HG02884 (cell line): ENCODE data around the gene DHX34.
"Not testable (repeated sequence)": the region's sequence is repeated elsewhere in the genome, so short reads cannot be mapped to it uniquely, and the experiment has no call there.

Source experiments
- ATAC-seq: cut with Tn5 transposase; IDR thresholded peaks from one replicate; pipeline ENCODE4 v1.9.1; 2021; ENCODE audit warnings: mild to moderate bottlenecking, moderate library complexity; ENCODE audit not compliant: unreplicated experiment

The DHX34 gene

GRCh38 chr19:47384533-47384932 lies 35.4 kb downstream of the DHX34 start:
- not testable (repeated sequence) for ATAC-seq

DNA sequence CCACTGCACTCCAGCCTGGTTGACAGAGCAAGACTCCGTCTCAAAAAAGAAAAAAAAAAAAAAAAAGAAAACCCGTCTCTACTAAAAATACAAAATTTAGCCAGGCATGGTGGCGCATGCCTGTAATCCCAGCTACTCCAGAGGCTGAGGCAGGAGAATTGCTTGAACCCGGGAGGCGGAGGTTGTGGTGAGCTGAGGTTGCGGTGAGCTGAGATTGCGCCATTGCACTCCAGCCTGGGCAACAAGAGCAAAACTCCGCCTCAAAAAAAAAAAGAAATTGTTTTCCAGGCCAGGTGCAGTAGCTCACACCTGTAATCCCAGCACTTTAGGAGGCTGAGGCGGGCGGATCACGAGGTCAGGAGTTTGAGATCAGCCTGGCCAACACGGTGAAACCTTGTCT lies 37.5 kb downstream of the DHX34 start:
- ATAC-seq, result not testable (repeated sequence)

DNA sequence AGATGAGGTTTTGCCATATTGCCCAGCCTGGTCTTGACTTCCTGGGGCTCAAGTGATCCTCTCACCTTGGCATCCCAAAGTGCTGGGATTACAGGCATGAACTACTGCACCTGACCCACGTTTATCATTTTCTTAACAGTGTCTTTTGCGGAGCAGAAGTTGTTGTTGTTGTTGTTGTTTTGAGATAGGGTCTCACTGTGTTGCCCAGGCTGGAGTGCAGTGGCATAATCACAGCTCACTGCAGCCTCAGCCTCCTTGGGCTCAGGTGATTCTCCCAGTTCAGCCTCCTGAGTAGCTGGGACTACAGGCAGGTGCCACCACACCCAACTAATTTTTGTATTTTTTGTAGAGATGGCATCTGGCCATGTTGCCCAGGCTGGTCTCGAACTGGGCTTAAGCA lies 38.5 kb downstream of the DHX34 start:
- ATAC-seq, result not testable (repeated sequence)

- ATAC-seq, result not testable (repeated sequence)
Measured at GRCh38 chr19:47388721-47389120, 39.6 kb downstream of the DHX34 start.

GRCh38 chr19:47389150-47389556 lies 40.0 kb downstream of the DHX34 start:
- ATAC-seq, result no peak

- no peak for ATAC-seq
Measured at GRCh38 chr19:47390533-47391488, 41.7 kb downstream of the DHX34 start.

DNA sequence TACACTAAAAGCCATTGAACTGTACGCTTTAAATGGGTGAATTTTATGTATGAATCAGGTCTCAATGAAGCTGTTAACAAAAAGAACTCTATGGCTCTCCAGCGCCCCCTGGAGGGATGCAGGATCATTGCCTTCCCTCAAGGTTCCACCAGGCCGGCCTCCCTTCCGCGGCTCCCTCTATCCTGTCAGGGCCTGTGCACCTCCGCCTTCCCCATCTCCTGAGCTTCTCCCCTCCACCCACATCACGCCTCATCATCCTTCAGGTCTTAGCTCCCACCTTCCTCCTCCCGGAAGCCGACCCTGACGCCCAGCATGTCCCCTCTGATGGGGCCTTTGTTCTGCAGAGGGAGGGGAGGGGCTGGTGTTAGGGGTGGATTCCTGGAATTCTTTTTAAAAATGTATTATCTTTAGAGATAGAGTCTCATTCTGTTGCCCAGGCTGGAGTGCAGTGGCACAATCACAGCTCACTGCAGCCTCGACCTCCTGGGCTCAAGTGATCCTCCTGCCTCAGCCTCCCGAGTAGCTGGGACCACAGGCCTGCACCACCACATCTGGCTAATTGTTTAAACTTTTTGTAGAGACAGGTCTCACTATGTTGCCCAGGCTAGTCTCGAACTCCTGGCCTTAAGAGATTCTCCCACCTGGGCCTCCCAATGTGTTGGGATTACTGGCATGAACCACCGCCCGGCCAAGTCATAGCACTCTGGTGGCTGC lies 42.6 kb downstream of the DHX34 start:
- no peak for ATAC-seq

GRCh38 chr19:47398707-47399597 lies 49.8 kb downstream of the DHX34 start:
- ATAC-seq, result no peak

DNA sequence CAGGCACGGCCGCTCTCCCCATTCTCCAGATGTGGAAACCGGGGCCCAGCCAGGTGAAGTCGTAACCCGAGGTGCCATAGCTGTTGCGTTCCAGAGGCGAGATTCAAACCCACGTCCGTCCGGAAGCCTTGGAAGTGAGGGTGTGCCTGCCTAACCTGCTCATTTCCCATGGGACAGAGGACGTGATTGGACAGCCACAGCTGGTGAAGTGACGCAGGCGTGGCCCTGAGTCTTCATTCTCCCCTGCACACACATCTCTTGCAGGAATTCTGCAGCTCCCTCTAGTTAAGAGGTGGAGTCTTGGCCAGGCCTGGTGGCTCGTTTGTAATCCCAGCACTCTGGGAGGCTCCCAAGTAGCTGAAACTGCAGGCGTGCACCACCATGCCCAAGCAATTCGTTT lies 53.4 kb downstream of the DHX34 start:
- ATAC-seq, result no peak

GRCh38 chr19:47404334-47405196 lies 55.5 kb downstream of the DHX34 start:
- ATAC-seq, result no peak

DNA sequence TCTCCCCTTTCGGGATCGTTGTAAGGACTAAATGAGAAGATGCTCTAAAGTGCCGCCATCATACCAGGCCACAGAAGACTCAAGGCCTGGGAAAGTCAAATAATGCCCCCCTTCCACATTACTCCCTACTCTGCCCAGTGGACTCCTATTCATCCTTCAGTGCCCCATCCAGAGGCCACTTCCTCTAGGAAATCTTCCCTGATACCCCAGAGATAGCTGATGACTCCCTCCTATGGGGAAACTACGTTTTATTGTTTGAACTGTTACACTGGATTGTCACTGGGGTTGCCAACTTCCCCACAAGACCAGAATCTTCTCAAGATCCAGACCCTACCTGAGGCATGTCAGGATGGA lies 56.1 kb downstream of the DHX34 start:
- ATAC-seq, result no peak

DNA sequence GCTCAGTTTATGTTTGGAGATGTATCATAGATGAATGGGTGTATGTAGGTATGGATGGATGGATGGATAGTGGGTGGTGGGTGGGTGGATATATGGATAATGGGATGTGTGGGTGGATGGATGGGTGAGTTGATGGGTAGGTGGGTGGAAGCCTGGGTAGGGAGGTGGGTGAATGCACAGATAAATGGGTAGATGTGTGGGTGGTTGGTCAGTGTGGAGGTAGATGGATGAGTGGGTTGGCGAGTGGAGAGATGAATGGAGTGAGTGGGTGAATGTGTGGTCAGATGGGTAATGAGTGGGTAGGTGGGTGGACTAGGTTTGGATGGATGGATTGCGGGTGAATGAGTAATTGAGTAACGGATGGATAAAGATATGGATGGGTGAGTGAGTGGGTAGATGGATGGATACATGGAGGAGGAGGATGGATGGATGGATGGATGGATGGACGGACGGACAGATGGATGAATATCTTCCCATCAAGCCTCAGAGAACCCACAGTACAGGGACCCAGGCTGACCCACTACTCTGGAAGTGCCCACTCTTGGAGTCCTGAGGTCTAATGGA lies 56.8 kb downstream of the DHX34 start:
- ATAC-seq, result no peak

GRCh38 chr19:47406711-47407416 lies 57.7 kb downstream of the DHX34 start:
- no peak for ATAC-seq

DNA sequence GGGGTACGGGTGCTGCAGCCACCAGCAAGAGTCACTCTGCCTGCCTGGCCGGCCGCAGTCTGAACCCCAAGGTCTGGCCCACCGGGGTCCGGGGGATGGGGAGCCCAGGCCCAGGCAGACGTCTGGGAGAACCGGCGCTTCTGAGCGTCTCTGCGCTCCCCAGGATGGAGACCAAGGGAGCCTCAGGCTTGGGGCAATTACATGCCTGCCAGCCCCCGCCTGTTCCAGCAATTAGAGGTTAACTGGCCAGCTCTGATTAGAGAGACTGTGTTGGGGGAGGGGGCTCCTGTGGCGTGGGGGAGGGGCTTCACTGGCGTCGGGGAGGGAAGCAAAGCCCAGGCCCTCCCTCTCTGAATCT lies 58.3 kb downstream of the DHX34 start:
- no peak for ATAC-seq

DNA sequence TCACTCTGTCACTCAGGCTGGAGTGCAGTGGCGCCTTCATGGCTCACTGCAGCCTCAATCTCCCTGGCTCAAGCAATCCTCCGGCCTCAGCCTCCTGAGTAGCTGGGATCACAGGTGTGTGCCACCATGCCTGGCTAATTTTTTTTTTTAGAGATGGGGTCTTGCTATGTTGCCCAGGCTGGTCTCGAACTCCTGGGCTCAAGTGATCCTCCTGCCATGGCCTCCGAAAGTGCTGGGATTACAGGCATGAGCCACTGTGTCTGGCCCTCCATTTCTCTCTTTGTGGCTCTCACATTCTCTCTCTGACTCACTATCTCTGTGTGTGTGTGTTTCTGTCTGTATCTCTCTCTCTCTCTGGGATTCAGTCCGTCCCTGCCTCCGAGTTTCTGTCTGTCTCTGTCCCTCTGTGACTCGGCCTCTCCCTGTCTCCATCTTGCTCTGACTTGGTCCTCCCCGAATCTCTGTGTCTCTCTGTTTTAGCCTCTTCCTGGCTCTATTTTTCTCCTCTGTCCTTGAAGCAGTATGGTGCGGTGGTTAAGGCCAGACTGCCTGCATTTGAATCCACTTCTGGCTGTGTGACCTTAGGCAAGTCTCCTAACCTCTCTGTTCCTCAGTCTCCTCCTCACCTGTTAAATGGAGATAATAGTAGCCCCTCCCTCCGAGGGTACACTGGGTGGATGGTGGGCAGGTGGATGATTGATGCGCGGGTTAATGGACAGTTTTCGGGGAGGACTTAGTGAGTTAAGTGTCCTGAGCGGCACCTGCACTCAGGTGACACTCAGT lies 59.2 kb downstream of the DHX34 start:
- ATAC-seq, result no peak

GRCh38 chr19:47411101-47411500 lies 62.0 kb downstream of the DHX34 start:
- no peak for ATAC-seq

- ATAC-seq, result not testable (repeated sequence)
Measured at GRCh38 chr19:47411696-47412095, 62.6 kb downstream of the DHX34 start.

GRCh38 chr19:47413941-47414340 lies 64.8 kb downstream of the DHX34 start:
- no peak for ATAC-seq

- ATAC-seq, result no peak
Measured at GRCh38 chr19:47414469-47414868, 65.4 kb downstream of the DHX34 start.
